Left lung (tissue), 10 donors: ENCODE results near the gene CACNA1S. TPM values are rescaled to one million over a fixed set of nuclear protein-coding genes. Genes with fewer than 3 reads are reported as not detected.

ENCODE experiments used
- ATAC-seq: fragments of 200-7000 bp; cut with Tn5 transposase; one replicate; pipeline ENCODE4 v1.9.1; 2020; ENCODE audit warnings: moderate library complexity
- DNase-seq, 4 donors: peaks; one replicate each; pipeline ENCODE4 v3.0.0-alpha.2; 2013 to 2020
- H3K27ac ChIP-seq, 2 donors: fragments of 200-600 bp; sonication (generic) in 1 of 2; one replicate each; pipeline versions ENCODE4 v1.5.0 to v1.8.0; 2020 to 2021
- H3K27me3 ChIP-seq, 2 donors: fragments of 200-600 bp; sonication (generic) in 1 of 2; one replicate each; pipeline versions ENCODE4 v1.5.0 to v1.8.0; 2020 to 2021
- H3K36me3 ChIP-seq, 2 donors: fragments of 200-600 bp; sonication (generic) in 1 of 2; one replicate each; pipeline versions ENCODE4 v1.5.0 to v1.8.0; 2020 to 2021
- H3K4me1 ChIP-seq, 2 donors: fragments of 200-600 bp; one replicate each; pipeline ENCODE4 v1.8.0; 2021
- H3K4me3 ChIP-seq, 2 donors: fragments of 200-600 bp; sonication (generic) in 1 of 2; one replicate each; pipeline versions ENCODE4 v1.5.0 to v1.8.0; 2020 to 2021; ENCODE audit warnings: mild to moderate bottlenecking in 1 of 2
- H3K9me3 ChIP-seq, 2 donors: fragments of 200-600 bp; sonication (generic) in 1 of 2; one replicate each; pipeline versions ENCODE4 v1.5.0 to v1.8.0; 2020 to 2021
- CTCF ChIP-seq, 2 donors: fragments of 200-600 bp; sonication (generic) in 1 of 2; IDR thresholded peaks; one replicate each; pipeline versions ENCODE4 v1.5.0 to v1.8.0; 2021; ENCODE audit warnings: antibody characterized with exemption in 2 of 2
- intact Hi-C, 2 donors: fragments of 100-400 bp; cut with DNase I; formaldehyde crosslinking; loops; one replicate each; pipeline versions ENCODE4 v1.11.2 to v1.14.2; 2022
- polyA plus RNA-seq, 6 donors: library from polyadenylated mRNA; unstranded; fragments of 120-200 nt; gene quantifications; one replicate each; pipeline ENCODE4 v1.2.1, GENCODE V29; 2013; ENCODE audit not compliant: insufficient read length in 6 of 6
- total RNA-seq, 2 donors: library from RNA; stranded (reverse); fragmentation: NEBNext Ultra II Directional; extraction: Animal tissue kit (Norgen Biotek cat#: 25700); gene quantifications; one replicate each; pipeline ENCODE4 v1.2.1, GENCODE V29; 2021
- donor health status: DM: no; HTN: yes; CAD: no.
- donor health status: DM: no; HTN: no; CAD: no.

CACNA1S gene
- total and polyA plus RNA-seq, 8 donors = 0.10 to 0.17 (median 0.12) TPM; not detected in 1

GRCh38 chr1:201098992-201099677 is 13.1 kb downstream of the CACNA1S start:
- no peaks in the 10 kb centered on the region for H3K4me1 ChIP-seq
- H3K9me3 ChIP-seq = no peaks in the 10 kb centered on the region
- no peak overlapping the region for H3K27ac ChIP-seq
- H3K27me3 ChIP-seq = no peaks in the 10 kb centered on the region
- no peak for ATAC-seq
- no peaks in the 10 kb centered on the region for H3K36me3 ChIP-seq
- no peak for DNase-seq
- no peak for TF ChIP-seq CTCF (IDR thresholded peaks at IDR 0.05)
- intact Hi-C loops = no loop called here
- no peak overlapping the region for H3K4me3 ChIP-seq

- intact Hi-C loops = no loop called here
- ATAC-seq (no peak), DNase-seq (no peak)
- H3K27ac ChIP-seq = no peak overlapping the region
- no peaks in the 10 kb centered on the region for H3K9me3 ChIP-seq
- H3K27me3 ChIP-seq = no peaks in the 10 kb centered on the region
- no peaks in the 10 kb centered on the region for H3K36me3 ChIP-seq
- H3K4me1 ChIP-seq = no peaks in the 10 kb centered on the region
- H3K4me3 ChIP-seq = no peak overlapping the region
- no peak for TF ChIP-seq CTCF (IDR thresholded peaks at IDR 0.05)
These were observed 15.0 kb downstream of the CACNA1S start for GRCh38 chr1:201096977-201097856.

- ATAC-seq = no peak
- no peak for DNase-seq
- Histone ChIP-seq H3K9me3 (no peaks in the 10 kb centered on the region), H3K4me3 (no peak overlapping the region), H3K4me1 (no peaks in the 10 kb centered on the region), H3K27me3 (no peaks in the 10 kb centered on the region), H3K27ac (no peak overlapping the region), H3K36me3 (no peaks in the 10 kb centered on the region)
- TF ChIP-seq CTCF (IDR thresholded peaks at IDR 0.05) = no peak
- intact Hi-C loops = no loop called here
These were observed 16.2 kb downstream of the CACNA1S start for GRCh38 chr1:201096041-201096461.

GRCh38 chr1:201095581-201095980 is 16.6 kb downstream of the CACNA1S start:
- DNase-seq (no peak), ATAC-seq (no peak)
- no peak overlapping the region for H3K27ac ChIP-seq
- no peak overlapping the region for H3K4me3 ChIP-seq
- H3K36me3 ChIP-seq = no peaks in the 10 kb centered on the region
- no peaks in the 10 kb centered on the region for H3K4me1 ChIP-seq
- no peaks in the 10 kb centered on the region for H3K27me3 ChIP-seq
- no peak for TF ChIP-seq CTCF (IDR thresholded peaks at IDR 0.05)
- no peaks in the 10 kb centered on the region for H3K9me3 ChIP-seq
- intact Hi-C loops = no loop called here

- intact Hi-C loops = no loop called here
- Histone ChIP-seq H3K9me3 (no peaks in the 10 kb centered on the region), H3K4me1 (no peaks in the 10 kb centered on the region), H3K27ac (no peak overlapping the region), H3K27me3 (no peaks in the 10 kb centered on the region), H3K36me3 (no peaks in the 10 kb centered on the region), H3K4me3 (no peak overlapping the region)
- no peak for TF ChIP-seq CTCF (IDR thresholded peaks at IDR 0.05)
- ATAC-seq = no peak
- DNase-seq = no peak
These were observed 17.4 kb downstream of the CACNA1S start for GRCh38 chr1:201094832-201095231.
